NCI-H1436 treated with DMSO at 0.1 percent for 48 hours (cell line): ENCODE data around the gene COX15.
"Not testable (repeated sequence)": the region's sequence is repeated elsewhere in the genome, so short reads cannot be mapped to it uniquely, and the experiment has no call there.

Experiments used
- DNase-seq: peaks from one replicate; lab custom pipeline; 2025; lab: John Stamatoyannopoulos, UW

The COX15 gene

DNA sequence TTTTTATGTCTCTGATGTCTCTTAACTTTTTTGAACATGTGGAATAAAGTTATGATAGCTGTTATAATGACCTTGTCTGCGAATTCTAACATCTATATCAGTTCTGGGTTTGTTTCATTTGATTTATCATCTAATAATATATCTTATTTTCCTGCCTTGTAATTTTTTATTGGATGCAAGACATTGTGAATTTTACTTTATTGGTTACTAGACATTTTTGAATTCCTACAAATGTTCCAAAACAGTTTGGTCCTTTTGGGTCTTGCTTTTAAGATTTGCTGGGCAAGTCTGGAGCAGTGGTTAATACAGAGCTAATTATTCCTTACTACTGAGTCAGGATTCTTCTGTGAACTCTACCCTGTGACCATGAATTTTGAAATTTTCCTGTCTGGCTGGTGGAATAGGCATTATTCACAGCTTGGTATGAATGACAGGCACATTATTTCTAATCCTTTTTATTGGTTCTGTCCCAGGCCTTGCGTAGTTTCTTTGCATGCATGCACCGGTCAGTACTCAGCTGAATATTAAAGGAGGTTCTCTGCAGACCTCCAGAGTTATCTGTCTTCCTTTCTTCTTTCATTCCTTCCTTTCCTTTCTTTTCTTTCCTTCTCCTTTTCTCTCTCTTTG, 9.1 kb upstream of the COX15 start:
- no peak for DNase-seq

DNA sequence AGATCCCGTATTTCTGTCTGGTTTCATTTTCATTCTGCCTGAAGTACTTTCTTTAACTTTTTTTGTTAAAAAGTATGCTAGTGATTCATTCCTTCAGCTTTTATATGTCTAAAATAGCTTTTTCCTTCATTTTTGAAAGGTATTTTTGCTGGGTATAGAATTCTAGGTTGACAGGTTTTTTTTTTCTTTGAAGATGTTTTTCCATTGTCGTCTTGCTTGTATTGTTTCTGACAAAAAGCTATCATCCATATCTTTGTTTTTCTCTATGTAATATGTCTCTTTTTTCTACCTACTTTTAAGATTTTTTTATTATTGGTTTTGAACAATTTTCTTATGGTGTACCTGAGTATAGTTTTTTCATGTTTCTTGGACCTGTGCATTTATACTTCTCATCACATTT, 8.3 kb upstream of the COX15 start:
- DNase-seq: no peak

DNA sequence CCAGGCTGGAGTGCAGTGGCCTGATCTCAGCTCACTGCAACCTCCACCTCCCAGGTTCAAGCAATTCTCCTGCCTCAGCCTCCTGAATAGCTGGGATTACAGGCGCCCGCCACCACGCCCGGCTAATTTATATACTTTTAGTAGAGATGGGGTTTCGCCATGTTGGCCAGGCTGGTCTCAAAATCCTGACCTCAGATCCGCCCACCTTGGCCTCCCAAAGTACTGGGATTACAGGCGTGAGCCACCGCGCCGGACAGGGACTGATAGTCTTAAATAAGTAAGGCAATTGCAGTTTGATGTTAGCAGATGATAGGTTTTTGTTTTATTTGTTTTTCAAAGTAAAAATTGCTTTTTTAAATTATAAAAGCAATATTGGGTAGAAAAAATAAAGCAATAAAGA, 2.2 kb upstream of the COX15 start:
- DNase-seq: not testable (repeated sequence)

DNA sequence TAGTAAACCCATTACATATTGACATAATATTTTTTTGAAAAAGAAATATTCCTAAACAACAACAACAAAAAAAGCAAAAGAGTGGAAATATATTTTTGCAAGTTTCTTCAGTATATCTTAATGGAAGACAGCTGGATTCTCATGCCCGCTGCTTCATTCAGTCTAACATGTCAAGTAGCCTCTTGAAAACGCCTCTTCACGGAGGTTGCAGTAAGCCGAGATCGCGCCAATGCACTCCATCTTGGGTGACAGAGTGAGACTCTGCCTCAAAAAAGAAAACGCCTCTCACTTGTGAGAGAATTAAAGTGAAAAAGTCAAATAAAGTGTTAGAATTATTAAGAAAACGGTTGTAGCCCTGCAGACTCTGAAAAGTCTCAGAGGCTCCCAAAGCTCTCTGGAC, 1.4 kb upstream of the COX15 start:
- DNase-seq: no peak

DNA sequence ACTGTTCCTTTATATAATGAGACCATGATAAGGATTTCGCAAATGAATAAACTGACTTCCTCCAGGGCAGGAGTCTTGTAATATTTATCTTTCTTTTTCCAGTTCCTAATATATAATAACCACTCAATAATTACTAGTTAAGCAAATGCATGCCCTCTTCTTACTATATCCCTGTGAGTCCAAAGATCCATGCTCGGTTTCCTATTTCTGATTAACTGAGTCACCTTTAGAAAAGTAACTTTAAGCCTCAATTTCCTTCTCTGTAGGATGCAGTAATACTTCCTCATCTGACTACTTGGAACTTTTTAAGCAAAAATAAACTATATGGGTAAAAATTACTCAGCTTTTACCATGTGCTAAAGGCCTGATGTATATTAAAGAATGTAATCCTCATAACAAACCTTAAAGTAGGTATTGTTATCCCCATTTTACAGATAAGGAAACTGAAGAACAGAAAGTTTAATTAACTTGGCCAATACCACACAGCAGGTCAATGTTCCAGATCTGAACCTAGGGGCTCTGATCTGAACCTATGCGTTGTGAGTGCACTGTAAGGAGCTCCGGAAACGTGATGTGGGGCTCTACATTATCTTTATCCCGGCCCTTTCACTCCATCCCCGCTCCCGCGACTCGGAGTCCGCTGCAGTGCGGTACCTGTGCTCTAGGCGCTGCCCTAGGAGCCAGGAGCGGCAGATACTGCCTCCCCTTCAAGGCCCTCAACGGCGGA, 458 bp downstream of the COX15 start:
- DNase-seq: no peak

DNA sequence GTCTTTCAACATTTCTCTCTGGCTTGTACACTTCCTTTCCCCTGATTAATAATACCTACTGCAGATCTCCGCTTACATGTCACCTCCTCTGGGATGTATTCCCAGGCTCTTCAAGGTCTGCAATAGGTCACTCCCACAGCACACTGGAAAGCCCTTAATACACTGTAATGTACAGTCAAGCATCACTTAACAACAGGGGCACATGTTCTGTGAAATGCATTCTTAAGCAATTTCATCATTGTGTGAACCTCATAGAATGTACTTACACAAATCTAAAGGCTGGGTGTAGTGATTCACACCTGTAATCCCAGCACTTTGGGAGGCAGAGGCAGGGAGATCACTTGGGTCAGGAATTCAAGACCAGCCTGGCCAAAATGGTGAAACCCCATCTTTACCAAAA, 1.9 kb downstream of the COX15 start:
- DNase-seq: no peak

DNA sequence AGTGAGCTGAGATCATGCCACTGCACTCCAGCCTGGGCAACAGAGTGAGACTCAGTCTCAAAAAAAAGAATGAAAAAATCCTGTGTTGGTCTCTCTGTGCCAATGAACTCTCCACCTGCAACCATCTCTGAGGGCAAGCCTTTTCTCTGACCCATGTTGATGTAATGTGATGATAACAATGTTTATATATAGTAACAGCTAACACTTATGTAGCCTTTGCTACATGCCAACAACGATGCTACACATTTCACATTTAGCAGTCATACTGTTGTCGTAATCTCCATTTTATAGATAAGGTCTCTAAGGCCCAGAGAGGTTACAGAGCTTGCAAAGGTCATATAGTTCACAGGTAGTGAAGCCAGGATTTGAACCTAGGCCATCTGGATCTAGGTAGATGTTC, 11.5 kb downstream of the COX15 start:
- no peak for DNase-seq

DNA sequence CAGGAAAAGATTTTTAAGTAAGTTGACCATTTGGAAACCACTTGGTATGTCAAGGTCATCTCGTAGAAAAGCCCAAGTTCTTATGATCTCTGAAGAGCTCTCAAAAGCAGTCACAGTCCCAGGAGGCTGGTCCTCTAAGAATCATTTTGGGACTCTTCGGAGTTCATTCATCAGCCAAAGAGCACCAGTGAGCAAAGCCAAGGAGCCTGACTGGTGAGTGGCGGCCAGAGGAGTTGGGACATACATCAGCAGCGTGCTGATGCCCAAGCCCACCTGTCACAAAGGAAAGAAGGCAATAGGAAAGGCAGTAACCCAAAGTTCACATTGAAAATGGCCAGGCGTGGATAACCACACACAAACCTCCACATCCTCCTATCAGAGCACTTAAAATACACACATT, 17.5 kb downstream of the COX15 start:
- no peak for DNase-seq

DNA sequence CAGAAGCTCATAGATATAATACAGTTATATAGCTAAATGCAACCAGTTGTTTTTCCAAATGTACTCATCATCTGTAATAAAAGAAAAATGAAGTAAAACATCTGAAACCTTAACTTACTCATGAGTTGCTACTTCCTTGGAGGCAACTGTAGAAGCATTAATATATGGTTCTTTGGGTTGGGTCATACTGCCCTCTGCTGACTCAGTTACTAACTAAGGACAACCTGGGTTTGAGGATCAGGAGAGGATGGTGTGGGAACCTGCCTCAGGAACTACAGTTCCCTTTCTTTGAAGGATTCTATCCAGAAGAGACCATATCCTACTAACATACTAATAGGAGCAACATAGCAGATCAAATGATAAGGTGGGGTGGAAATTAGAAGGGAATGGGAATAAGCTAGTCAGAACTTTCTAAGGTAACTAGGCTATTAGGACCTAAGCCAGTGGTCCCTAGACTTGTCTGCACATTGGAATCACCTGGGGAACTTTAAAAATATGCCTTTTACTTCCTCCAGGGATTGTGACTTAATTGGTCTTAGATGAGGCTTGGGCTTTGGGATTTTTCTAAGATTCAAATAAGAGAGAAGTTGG, 20.7 kb downstream of the COX15 start:
- no peak for DNase-seq

DNA sequence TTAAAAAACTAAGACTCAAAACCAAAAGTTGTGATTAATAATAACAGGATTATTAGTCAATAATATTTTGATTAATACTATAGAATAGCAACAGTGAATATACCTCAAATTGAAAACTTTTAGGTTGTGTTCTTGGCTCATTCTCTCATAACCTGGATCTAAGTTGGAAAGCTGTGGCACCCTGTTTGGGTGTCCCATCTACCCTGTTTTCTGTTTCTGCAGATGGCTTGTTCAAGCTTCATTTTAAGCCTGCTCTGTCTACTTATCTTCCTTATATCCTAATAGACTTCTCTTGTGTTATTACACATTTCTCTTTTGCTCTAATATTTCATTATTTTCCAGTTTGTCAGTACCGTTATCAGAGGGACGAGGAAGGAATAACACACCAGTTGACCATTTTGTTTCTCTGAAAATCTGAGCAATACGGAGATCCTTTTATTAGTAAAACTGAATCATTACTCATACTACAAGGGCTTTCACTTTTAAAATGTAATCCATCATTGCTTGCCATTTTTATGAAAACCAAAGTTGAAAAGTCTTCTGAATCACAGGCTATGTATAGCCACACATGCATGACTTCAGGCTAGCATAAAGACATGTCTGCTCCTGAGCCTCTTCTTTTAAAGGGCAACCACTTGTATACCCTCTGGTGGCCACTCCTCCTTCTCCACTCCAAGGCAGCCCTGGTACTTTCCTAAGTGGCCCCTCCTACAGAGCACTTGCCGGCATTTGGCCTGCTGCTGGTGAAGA, 22.3 kb downstream of the COX15 start:
- no peak for DNase-seq

DNA sequence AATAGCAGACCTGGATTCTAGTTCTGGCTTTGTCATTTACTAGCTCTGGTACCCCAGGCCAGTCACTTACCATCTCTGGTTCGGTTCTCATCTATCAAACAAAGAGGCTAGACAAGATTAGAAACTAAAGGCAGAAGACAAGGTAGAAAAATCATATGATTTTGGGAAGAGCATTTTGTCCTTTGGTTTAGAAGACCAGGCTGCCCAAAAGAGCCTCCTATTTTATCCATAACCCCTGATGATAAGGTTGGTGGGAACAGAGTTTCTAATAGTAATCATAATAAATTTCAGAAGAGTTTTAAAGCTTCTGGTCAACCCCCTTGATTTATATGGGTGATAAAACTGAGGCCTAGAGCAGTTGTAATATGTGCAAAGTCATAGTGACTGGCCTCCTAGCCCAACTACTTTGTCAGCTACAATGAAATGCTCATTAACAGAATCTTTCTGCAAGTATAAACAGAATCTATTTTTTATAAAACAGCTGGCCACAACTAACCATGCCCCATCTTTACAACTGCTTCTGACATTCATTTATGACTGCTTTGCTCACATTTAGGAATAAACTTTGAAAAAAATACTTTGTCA, 23.4 kb downstream of the COX15 start:
- DNase-seq: no peak

DNA sequence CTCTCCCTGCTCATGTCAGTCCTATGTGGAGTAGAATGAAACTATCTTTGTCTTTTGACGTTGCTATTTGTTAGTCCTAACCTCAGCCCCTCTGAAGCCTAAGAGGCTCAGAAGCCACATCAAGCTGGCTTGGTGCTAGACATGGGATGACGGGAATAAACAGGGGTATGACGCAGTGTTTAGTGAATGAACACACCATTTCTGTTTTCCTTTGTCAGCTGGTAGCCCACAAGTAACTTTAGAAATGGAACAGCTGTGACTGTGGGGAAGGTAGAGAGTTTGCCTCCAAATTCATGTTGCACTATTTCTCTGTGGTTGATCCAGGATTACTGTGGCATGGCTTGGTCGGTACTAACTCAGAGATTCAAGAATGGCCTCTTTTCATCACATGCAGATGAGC, 31.3 kb downstream of the COX15 start:
- no peak for DNase-seq

DNA sequence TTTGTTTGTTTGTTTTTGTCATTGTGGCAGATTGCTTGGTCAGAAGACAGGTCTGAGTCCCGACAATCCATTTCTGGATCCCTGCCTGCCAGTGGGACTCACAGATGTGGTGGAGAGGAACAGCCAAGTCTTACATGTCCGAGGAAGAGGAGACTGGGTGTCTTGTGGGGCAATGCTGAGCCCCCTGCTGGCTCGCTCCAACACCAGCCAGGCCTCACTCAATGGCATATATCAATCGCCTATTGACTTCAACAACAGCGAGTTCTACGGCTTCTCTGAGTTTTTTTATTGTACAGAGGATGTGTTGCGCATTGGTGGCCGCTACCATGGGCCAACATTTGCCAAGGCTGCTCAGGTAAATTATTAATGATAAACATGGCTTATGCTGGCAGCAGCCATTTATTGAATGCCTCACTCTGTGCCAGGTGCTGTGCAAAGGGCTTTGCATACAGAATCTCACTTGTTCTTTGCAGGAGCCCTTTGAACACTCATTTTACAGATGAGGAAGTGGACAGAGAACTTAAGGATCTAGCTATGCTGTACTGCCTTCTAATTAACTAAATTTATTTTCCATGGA, 33.3 kb downstream of the COX15 start:
- no peak for DNase-seq

DNA sequence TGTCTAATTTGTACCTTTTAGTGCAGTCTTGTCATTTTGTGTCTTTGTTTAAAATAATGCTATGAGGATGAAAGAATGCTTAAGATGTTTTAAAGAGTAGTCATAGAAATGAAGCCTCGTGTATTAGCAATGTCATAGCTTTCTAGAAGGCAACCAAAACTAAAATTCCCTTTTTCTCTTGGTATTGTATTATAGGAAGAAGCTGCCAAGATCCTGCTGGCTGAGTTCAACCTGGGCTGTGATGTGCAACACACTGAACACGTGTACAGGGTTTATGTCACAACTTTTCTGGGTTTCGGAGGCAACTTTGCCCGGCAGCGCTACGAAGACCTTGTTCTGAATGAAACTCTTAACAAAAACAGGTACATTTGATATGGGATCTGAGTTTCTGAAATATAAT, 36.2 kb downstream of the COX15 start:
- DNase-seq: no peak

DNA sequence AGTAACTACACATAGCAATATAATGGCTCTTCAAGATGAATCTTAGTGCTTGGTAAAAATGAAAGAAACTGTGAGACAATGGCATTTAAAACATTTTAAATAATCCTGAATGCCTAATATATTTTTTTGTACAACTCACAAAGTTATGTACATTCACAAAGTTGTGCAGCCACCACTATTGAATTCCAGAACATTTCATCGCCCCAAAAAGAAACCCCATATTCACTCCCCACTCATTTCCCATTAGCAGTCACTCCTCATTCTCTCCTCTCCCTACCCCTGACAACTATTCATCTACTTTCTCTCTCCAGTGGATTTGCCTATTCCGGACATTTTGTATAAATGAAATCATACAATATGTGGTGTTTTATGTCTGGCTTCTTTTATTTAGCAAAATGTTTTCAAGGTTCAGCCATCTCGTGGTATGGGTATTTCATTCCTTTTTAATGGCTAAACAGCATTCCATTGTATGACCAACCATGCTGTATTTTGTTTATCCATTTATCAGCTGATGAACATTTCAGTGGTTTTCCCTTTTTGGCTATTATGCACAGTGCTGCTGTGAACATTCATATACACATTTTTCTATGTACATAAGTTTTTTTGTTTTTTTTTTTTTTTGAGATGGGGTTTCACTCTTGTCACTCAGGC, 37.9 kb downstream of the COX15 start:
- DNase-seq: no peak

DNA sequence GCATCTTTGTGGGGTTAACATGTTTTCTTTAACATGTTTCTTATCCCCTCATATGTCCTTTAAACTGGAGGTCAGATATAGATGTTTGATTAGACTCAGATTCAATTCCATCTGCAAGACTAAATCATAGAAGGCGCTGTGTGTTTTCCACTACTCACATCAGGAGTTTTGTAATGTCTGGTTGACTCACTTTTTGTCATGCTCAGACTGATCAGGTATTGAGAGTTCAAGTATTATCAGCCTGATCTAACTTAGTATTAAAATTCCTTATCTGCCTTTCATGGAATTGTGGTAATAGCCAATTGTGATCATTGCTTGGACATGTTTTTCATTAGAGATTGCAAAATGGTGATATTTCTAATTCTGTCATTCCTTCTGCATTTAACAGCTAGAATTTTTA, 42.5 kb downstream of the COX15 start:
- no peak for DNase-seq

DNA sequence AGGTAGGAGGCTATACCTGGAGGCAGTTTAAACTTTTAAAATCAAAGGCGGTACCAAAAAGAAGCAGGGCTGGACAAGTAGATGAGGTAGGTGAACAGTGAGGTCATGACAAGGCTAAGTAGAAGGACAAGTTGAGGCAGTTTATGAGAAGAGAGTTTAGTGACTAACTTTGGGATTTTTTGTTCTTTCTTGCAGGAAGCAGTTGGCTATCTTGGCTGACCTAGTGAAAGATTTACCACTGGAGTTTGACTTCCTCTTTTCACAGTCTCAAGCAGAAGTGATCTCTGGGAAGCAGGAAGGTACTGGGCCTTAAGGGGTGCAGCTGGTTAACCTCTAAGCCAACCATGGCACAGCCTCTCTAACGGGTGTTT, 46.3 kb downstream of the COX15 start:
- no peak for DNase-seq

DNA sequence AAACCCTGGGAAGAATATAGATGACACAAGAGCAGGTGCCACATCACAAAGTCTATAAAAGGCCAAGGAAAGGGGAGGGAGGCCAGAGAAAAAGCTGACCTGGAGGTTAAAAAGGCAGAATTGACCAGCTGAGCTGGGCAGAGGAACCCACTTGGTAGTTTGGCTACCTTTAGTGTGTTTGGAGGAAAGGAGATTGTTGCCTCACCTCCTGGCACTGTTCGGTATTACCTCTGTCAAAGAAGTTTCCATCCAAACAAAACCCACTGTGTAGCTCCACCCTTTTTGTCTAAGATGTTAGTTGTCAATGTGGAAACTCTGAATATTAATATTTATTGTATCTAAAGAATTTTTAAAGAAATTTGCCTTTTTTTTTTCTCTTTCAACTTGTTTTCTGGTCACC, 49.2 kb downstream of the COX15 start:
- DNase-seq: no peak
